ENCODE results near the gene SIRT4. TPM values are rescaled to one million over a fixed set of nuclear protein-coding genes. Genes with fewer than 3 reads are reported as not detected.

Gene SIRT4
- total RNA-seq, 1 donor from 2014 or later = 2.5 TPM

GRCh38 chr12:120264086-120264903 is 37.8 kb upstream of the SIRT4 start:
- Mint-ChIP-seq H3K36me3 (ENCODE audit: low read depth) (peaks cover 10% of the 10 kb centered on the region), H3K9me3 (no peaks in the 10 kb centered on the region), H3K27me3 (peaks cover 1% of the 10 kb centered on the region), H3K4me3 (peak overlapping the region; percentile 88), H3K27ac (peak overlapping the region; percentile 90), H3K4me1 (peaks cover 58% of the 10 kb centered on the region)
- intact Hi-C loops (cut with micrococcal nuclease) = loop anchor here (10.0 kb wide), 1 partner anchor 149 kb away; the partner anchor contains the start of gene RAB35
- DNase-seq = peak; percentile 71

- DNase-seq = peak; percentile 71
- Mint-ChIP-seq H3K36me3 (ENCODE audit: low read depth) (peaks cover 10% of the 10 kb centered on the region), H3K9me3 (no peaks in the 10 kb centered on the region), H3K27me3 (peaks cover 1% of the 10 kb centered on the region), H3K4me3 (peak overlapping the region; percentile 88), H3K27ac (peak overlapping the region; percentile 90), H3K4me1 (peaks cover 52% of the 10 kb centered on the region)
- intact Hi-C loops (cut with micrococcal nuclease) = loop anchor here (1.0 to 10.0 kb wide), 4 partner anchors 13 to 150 kb away; partner anchors contain the start of genes RAB35 and RPLP0
These were observed 37.1 kb upstream of the SIRT4 start for GRCh38 chr12:120264904-120265472.

- H3K27me3 Mint-ChIP-seq = peaks cover 1% of the 10 kb centered on the region
- no peaks in the 10 kb centered on the region for H3K9me3 Mint-ChIP-seq
- peak within 1 kb of the TSS; percentile 93 for H3K27ac Mint-ChIP-seq
- intact Hi-C loops (cut with micrococcal nuclease) = loop anchor here (1.0 to 10.0 kb wide), 4 partner anchors 13 to 151 kb away; partner anchors contain the start of genes RAB35 and RPLP0
- peaks cover 10% of the 10 kb centered on the region for H3K36me3 Mint-ChIP-seq (ENCODE audit: low read depth)
- peak; percentile 97 for DNase-seq
- peaks cover 45% of the 10 kb centered on the region for H3K4me1 Mint-ChIP-seq
- peak within 1 kb of the TSS; percentile 88 for H3K4me3 Mint-ChIP-seq
These were observed 36.5 kb upstream of the SIRT4 start, which contains the start of gene PXN for GRCh38 chr12:120265473-120266179. Gene PXN, minus strand, starts transcription at chr12:120265730. Its CDS starts 101 bp downstream, at chr12:120265629.

- intact Hi-C loops (cut with micrococcal nuclease) = loop anchor here (10.0 kb wide), 1 partner anchor 152 kb away; the partner anchor contains the start of gene RAB35
- H3K27me3 Mint-ChIP-seq = peaks cover 1% of the 10 kb centered on the region
- peaks cover 10% of the 10 kb centered on the region for H3K36me3 Mint-ChIP-seq (ENCODE audit: low read depth)
- H3K4me3 Mint-ChIP-seq = peak overlapping the region; percentile 87
- peak overlapping the region; percentile 93 for H3K27ac Mint-ChIP-seq
- DNase-seq = no peak
- no peaks in the 10 kb centered on the region for H3K9me3 Mint-ChIP-seq
- peaks cover 39% of the 10 kb centered on the region for H3K4me1 Mint-ChIP-seq
These were observed 35.8 kb upstream of the SIRT4 start for GRCh38 chr12:120266180-120266870.

GRCh38 chr12:120267736-120268135 is 34.4 kb upstream of the SIRT4 start:
- DNase-seq = no peak
- no peak overlapping the region for H3K4me3 Mint-ChIP-seq
- no peaks in the 10 kb centered on the region for H3K9me3 Mint-ChIP-seq
- H3K27me3 Mint-ChIP-seq = peaks cover 1% of the 10 kb centered on the region
- intact Hi-C loops (cut with micrococcal nuclease) = loop anchor here (10.0 kb wide), 1 partner anchor 153 kb away; the partner anchor contains the start of gene RAB35
- H3K4me1 Mint-ChIP-seq = peaks cover 25% of the 10 kb centered on the region
- H3K27ac Mint-ChIP-seq = no peak overlapping the region
- peaks cover 10% of the 10 kb centered on the region for H3K36me3 Mint-ChIP-seq (ENCODE audit: low read depth)

- no peak for DNase-seq
These were observed 25.4 kb upstream of the SIRT4 start for GRCh38 chr12:120276734-120277133.

GRCh38 chr12:120278137-120279069 is 23.7 kb upstream of the SIRT4 start:
- H3K27me3 Mint-ChIP-seq = no peaks in the 10 kb centered on the region
- H3K4me1 Mint-ChIP-seq = no peaks in the 10 kb centered on the region
- H3K27ac Mint-ChIP-seq = no peak overlapping the region
- H3K9me3 Mint-ChIP-seq = no peaks in the 10 kb centered on the region
- H3K36me3 Mint-ChIP-seq (ENCODE audit: low read depth) = no peaks in the 10 kb centered on the region
- intact Hi-C loops (cut with micrococcal nuclease) = no loop called here
- DNase-seq = no peak
- no peak overlapping the region for H3K4me3 Mint-ChIP-seq

More at GRCh38 chr12:120276734-120277133, 25.4 kb upstream of the SIRT4 start:
- Mint-ChIP-seq H3K4me1 (no peaks in the 10 kb centered on the region), H3K4me3 (no peak overlapping the region), H3K36me3 (ENCODE audit: low read depth) (no peaks in the 10 kb centered on the region), H3K27me3 (no peaks in the 10 kb centered on the region), H3K9me3 (no peaks in the 10 kb centered on the region), H3K27ac (no peak overlapping the region)
- intact Hi-C loops (cut with micrococcal nuclease) = no loop called here

GRCh38 chr12:120283318-120283717 is 18.8 kb upstream of the SIRT4 start:
- H3K36me3 Mint-ChIP-seq (ENCODE audit: low read depth) = no peaks in the 10 kb centered on the region
- H3K27me3 Mint-ChIP-seq = peaks cover 8% of the 10 kb centered on the region
- no peak for DNase-seq
- intact Hi-C loops (cut with micrococcal nuclease) = no loop called here
- H3K4me1 Mint-ChIP-seq = no peaks in the 10 kb centered on the region
- no peaks in the 10 kb centered on the region for H3K9me3 Mint-ChIP-seq
- H3K4me3 Mint-ChIP-seq = no peak overlapping the region
- H3K27ac Mint-ChIP-seq = no peak overlapping the region

- Mint-ChIP-seq H3K27me3 (peaks cover 8% of the 10 kb centered on the region), H3K36me3 (ENCODE audit: low read depth) (no peaks in the 10 kb centered on the region), H3K4me3 (no peak overlapping the region), H3K4me1 (no peaks in the 10 kb centered on the region), H3K27ac (no peak overlapping the region), H3K9me3 (no peaks in the 10 kb centered on the region)
- intact Hi-C loops (cut with micrococcal nuclease) = no loop called here
- DNase-seq = no peak
These were observed 17.7 kb upstream of the SIRT4 start for GRCh38 chr12:120284381-120284780.

- peaks cover 11% of the 10 kb centered on the region for H3K27me3 Mint-ChIP-seq
- DNase-seq = no peak
- intact Hi-C loops (cut with micrococcal nuclease) = no loop called here
- H3K4me3 Mint-ChIP-seq = no peak overlapping the region
- no peak overlapping the region for H3K27ac Mint-ChIP-seq
- H3K36me3 Mint-ChIP-seq (ENCODE audit: low read depth) = no peaks in the 10 kb centered on the region
- peaks cover 3% of the 10 kb centered on the region for H3K4me1 Mint-ChIP-seq
- no peaks in the 10 kb centered on the region for H3K9me3 Mint-ChIP-seq
These were observed 15.2 kb upstream of the SIRT4 start for GRCh38 chr12:120286768-120287490.

GRCh38 chr12:120287491-120287890 is 14.6 kb upstream of the SIRT4 start:
- H3K27ac Mint-ChIP-seq = no peak overlapping the region
- H3K9me3 Mint-ChIP-seq = no peaks in the 10 kb centered on the region
- peaks cover 11% of the 10 kb centered on the region for H3K27me3 Mint-ChIP-seq
- intact Hi-C loops (cut with micrococcal nuclease) = no loop called here
- DNase-seq = no peak
- H3K4me1 Mint-ChIP-seq = peaks cover 3% of the 10 kb centered on the region
- H3K4me3 Mint-ChIP-seq = no peak overlapping the region
- no peaks in the 10 kb centered on the region for H3K36me3 Mint-ChIP-seq (ENCODE audit: low read depth)
